Activated CD4-positive, alpha-beta memory T cell treated with anti-CD3 and anti-CD28 coated beads for 36 hours (primary cell): ENCODE data around the gene SOX6. TPM values are rescaled to one million over a fixed set of nuclear protein-coding genes. Genes with fewer than 3 reads are reported as not detected.
"Not testable (repeated sequence)": the region's sequence is repeated elsewhere in the genome, so short reads cannot be mapped to it uniquely, and the experiment has no call there.

Experiments used
- CTCF ChIA-PET: fragments of 350-600 bp; sonication (Branson Sonifier 250); formaldehyde crosslinking; loops from one replicate; lab custom pipeline; 2021; ENCODE audit warnings: antibody characterized with exemption, inconsistent platforms; lab: Charles Lee
- POLR2A ChIA-PET: fragments of 350-600 bp; sonication (Branson Sonifier 250); formaldehyde crosslinking; loops from one replicate; lab custom pipeline; 2021; ENCODE audit warnings: antibody characterized with exemption; lab: Charles Lee
- DNase-seq: peaks from one replicate; pipeline ENCODE4 v3.0.0-alpha.2; 2020
- H3K27ac Mint-ChIP-seq: one replicate; pipeline ENCODE4 v1.8.0; 2021; ENCODE audit warnings: mixed read lengths
- H3K27me3 Mint-ChIP-seq: one replicate; pipeline ENCODE4 v1.8.0; 2021; ENCODE audit warnings: mixed read lengths
- H3K36me3 Mint-ChIP-seq: one replicate; pipeline ENCODE4 v1.8.0; 2021; ENCODE audit warnings: mixed read lengths
- H3K4me1 Mint-ChIP-seq: one replicate; pipeline ENCODE4 v1.8.0; 2021; ENCODE audit warnings: low read depth, mixed read lengths
- H3K4me3 Mint-ChIP-seq: one replicate; pipeline ENCODE4 v1.8.0; 2021; ENCODE audit warnings: mild to moderate bottlenecking, mixed read lengths
- H3K9me3 Mint-ChIP-seq: one replicate; pipeline ENCODE4 v1.8.0; 2021; ENCODE audit warnings: mixed read lengths
- intact Hi-C: fragments of 100-400 bp; cut with micrococcal nuclease; formaldehyde crosslinking; loops from one replicate; pipeline ENCODE4 v1.15.1; 2023
- total RNA-seq, 2 experiments: library from RNA; stranded (reverse); gene quantifications; one replicate each; pipeline ENCODE4 v1.2.3, GENCODE V29; 2021

The SOX6 gene
- total RNA-seq, result not detected

DNA sequence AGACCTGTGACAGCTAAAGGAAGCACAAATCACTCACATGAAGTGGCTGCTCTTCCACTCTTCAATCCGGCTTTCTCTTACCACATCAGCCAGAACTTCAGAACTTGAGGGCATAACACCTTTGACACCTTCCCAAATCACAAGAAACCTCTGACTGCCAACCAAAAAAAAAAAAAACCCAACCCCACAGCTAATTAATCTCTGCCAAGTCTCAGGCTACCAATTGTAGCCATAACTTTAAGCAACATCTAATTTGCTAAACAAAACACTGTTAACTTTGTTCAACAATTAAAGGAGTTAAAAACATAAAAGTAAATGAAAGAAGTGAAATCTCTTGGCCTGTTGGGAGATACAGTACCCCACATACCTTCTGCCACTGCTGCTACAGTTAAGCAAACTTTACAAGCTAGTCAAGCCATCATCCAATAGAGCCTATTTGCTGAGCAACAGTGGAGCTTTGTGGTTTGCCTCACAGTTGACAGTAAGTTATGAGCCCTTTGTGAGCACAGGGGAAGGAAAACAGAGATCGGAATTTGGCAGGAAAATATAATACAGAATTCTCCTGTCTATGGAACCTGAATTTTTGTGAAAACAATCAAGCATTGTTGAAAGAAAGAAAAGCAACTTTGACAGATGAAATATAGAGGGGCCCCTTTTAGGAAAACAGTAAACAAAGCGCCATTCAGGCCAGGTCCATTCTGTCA lies at the start of gene SOX6:
SOX6 (minus strand) TSS at position 490 of the 704 bp plus-strand sequence. CDS start 15,298 bp downstream, outside the sequence.
- no peak for DNase-seq
- H3K4me1 Mint-ChIP-seq, result no peaks in the 10 kb centered on the region
- peaks cover 3% of the 10 kb centered on the region for H3K9me3 Mint-ChIP-seq
- CTCF ChIA-PET, result no interaction called here
- intact Hi-C loops, result no loop called here
- POLR2A ChIA-PET, result no interaction called here
- no peak within 1 kb of the TSS for H3K27ac Mint-ChIP-seq
- no peaks in the 10 kb centered on the region for H3K27me3 Mint-ChIP-seq
- H3K4me3 Mint-ChIP-seq, result no peak within 1 kb of the TSS
- no peaks in the 10 kb centered on the region for H3K36me3 Mint-ChIP-seq

DNA sequence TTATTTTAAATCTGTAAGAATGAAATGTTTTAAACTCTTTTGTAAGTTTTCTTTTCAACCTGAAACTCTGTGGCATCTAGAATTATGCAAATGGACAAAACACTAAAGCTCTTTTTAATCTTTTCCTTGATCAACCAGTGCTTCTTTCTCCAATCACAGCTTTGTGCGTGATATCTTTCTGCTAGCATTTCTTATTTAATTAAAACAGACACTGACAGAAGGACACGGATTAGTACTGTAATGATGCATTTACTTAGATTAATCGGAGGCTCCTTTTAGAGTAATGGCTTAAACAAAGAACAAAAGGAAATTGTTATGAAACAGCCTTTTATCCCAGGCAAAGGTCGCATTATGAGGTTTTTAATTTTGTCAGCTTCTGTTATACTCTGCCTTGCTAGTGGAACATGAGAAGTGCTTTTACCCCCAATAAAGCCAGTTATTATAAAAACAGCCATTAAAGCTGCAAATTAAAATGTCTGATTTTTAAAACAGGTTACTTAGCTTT lies 48.5 kb upstream of the SOX6 start:
- H3K27me3 Mint-ChIP-seq, result no peaks in the 10 kb centered on the region
- H3K9me3 Mint-ChIP-seq, result peaks cover 14% of the 10 kb centered on the region
- POLR2A ChIA-PET, result no interaction called here

DNA sequence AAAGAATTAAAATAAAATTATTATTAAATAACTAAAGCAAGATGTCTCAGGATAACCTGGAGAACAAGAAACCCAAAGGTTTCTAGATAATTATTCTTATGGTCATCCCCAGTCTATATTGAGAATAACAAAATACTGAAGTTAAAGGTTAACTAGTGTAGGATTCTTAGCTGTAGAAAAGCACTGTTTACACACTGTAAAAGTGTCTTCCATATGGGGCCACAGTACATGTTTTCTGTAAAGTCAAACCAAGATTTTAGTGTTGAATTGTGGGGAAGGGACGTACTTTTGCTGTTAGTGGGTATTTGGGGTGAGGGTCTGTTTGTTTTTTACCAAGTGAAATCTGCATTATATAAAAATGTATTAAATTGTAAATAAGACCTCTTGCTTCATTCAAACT lies 47.5 kb upstream of the SOX6 start:
- no peak for DNase-seq
- H3K27me3 Mint-ChIP-seq, result no peaks in the 10 kb centered on the region
- H3K27ac Mint-ChIP-seq, result no peak overlapping the region
- H3K4me1 Mint-ChIP-seq, result no peaks in the 10 kb centered on the region
- H3K36me3 Mint-ChIP-seq, result no peaks in the 10 kb centered on the region
- ChIA-PET CTCF (interaction anchor here (0.7 kb wide), 1 partner anchor 218 kb away, joined by 5 read pairs; no protein-coding TSS in a partner anchor), POLR2A (no interaction called here)
- H3K9me3 Mint-ChIP-seq, result peaks cover 14% of the 10 kb centered on the region
- intact Hi-C loops, result no loop called here
- H3K4me3 Mint-ChIP-seq, result no peak overlapping the region

More for the DNA sequence above, 48.5 kb upstream of the SOX6 start:
- H3K4me3 Mint-ChIP-seq, result no peak overlapping the region
- no peak for DNase-seq
- CTCF ChIA-PET, result no interaction called here
- no peaks in the 10 kb centered on the region for H3K36me3 Mint-ChIP-seq
- intact Hi-C loops, result no loop called here
- no peaks in the 10 kb centered on the region for H3K4me1 Mint-ChIP-seq
- H3K27ac Mint-ChIP-seq, result no peak overlapping the region

DNA sequence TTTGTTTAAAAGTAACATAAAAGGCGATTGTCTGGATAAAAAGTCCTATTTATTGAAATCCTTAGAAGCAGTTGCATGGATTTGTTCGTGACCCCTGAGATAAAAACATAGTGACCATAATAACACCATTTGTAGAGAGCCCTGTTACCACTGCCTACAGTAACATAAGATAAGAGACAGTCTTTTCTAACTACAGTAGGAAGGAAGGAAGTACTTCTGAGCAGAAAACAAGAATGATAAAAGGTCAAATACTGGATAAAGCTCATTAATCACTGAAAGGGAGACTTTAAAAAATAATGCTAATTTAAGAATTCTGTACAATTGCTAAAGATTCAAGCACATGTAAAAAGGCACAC lies 47.1 kb upstream of the SOX6 start:
- Mint-ChIP-seq H3K9me3 (peaks cover 14% of the 10 kb centered on the region), H3K4me3 (no peak overlapping the region), H3K27ac (no peak overlapping the region), H3K4me1 (no peaks in the 10 kb centered on the region), H3K36me3 (no peaks in the 10 kb centered on the region), H3K27me3 (no peaks in the 10 kb centered on the region)
- CTCF ChIA-PET, result interaction anchor here (0.7 kb wide), 1 partner anchor 218 kb away, joined by 5 read pairs; no protein-coding TSS in a partner anchor
- intact Hi-C loops, result no loop called here
- DNase-seq, result no peak
- POLR2A ChIA-PET, result no interaction called here

DNA sequence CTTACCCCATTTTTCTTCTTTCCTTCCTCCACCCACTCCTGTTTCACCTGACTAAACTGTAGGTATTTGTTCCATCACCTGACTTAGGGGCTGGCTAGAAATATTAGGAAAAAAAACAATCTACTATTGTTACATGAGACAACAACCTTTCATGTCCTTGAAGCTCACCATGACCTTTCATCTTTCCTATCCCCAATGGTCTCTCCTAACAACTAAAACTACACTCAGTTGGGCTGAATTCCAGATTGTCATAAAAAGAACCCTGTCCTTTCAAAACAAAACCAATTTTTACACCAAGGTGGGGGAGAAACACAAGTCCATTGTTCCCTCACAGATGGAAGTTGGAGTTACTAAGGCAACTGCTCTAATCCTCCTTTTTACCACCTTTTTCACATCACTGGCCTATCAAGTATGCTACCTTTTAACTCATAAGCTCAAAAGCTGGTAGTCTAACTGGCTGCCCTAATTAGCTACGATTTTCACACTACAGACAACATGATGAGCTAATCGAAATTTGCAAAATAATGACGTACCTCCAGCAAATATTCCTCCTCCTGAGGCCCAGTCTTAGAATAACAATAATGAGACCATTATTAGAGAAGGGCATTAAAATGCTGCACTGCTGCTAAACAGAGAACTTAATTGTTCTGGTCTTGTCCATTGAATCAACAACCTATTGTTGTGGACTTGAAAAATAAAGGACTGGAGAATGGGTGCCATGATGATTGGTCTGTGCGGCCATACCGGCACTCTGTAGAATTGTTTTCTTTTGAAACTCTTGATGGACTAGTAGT lies 46.5 kb upstream of the SOX6 start:
- Mint-ChIP-seq H3K4me1 (no peaks in the 10 kb centered on the region), H3K9me3 (peaks cover 12% of the 10 kb centered on the region), H3K27me3 (no peaks in the 10 kb centered on the region), H3K36me3 (no peaks in the 10 kb centered on the region), H3K27ac (no peak overlapping the region), H3K4me3 (no peak overlapping the region)
- intact Hi-C loops, result no loop called here
- POLR2A ChIA-PET, result no interaction called here
- CTCF ChIA-PET, result no interaction called here
- no peak for DNase-seq

DNA sequence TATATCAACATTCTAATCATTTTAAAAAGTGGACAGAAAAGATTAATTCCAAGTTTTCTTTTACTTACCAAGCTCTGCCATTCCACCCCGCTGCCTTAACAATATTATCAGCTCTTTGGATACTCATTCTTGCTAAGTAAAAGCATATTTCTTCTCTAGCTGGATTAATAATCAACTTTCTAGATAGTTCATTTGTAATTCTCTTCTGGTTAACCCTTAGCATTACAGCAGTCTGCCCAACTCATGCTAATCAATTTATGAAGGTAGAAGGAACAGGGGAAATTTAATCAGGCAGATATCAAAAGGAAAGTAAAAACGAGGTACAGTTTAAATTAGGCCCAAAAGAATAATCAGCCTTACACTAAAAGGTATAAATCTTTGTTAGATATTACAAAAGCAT lies 41.0 kb upstream of the SOX6 start:
- H3K27me3 Mint-ChIP-seq, result no peaks in the 10 kb centered on the region
- peaks cover 6% of the 10 kb centered on the region for H3K9me3 Mint-ChIP-seq

DNA sequence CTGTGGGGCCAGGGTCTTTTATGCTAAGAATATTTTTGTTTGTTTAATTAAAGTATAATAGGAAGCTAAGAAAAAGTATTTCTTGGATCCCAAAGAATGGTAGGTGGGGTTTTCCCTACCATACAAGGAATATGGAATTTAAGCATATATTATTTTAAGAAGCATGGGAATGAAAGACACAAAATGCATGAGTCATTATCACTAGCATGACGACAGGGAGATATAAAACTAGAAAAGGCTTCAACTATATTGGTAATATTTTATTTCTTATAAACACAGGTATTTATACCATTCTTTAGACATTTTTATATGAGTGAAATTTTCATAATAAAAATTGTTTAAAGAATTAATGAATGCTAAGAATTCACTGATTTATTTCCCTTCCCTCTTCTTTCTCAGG lies 39.3 kb upstream of the SOX6 start:
- no peaks in the 10 kb centered on the region for H3K4me1 Mint-ChIP-seq
- H3K36me3 Mint-ChIP-seq, result no peaks in the 10 kb centered on the region
- peaks cover 8% of the 10 kb centered on the region for H3K9me3 Mint-ChIP-seq
- H3K4me3 Mint-ChIP-seq, result no peak overlapping the region
- no peaks in the 10 kb centered on the region for H3K27me3 Mint-ChIP-seq
- DNase-seq, result no peak
- ChIA-PET CTCF (interaction anchor here (0.7 kb wide), 1 partner anchor 748 kb away, joined by 3 read pairs; no protein-coding TSS in a partner anchor), POLR2A (no interaction called here)
- intact Hi-C loops, result no loop called here
- H3K27ac Mint-ChIP-seq, result no peak overlapping the region

More for the DNA sequence above, 41.0 kb upstream of the SOX6 start:
- ChIA-PET CTCF (no interaction called here), POLR2A (no interaction called here)
- Mint-ChIP-seq H3K27ac (no peak overlapping the region), H3K4me3 (no peak overlapping the region), H3K4me1 (no peaks in the 10 kb centered on the region), H3K36me3 (no peaks in the 10 kb centered on the region)
- no peak for DNase-seq
- intact Hi-C loops, result no loop called here

DNA sequence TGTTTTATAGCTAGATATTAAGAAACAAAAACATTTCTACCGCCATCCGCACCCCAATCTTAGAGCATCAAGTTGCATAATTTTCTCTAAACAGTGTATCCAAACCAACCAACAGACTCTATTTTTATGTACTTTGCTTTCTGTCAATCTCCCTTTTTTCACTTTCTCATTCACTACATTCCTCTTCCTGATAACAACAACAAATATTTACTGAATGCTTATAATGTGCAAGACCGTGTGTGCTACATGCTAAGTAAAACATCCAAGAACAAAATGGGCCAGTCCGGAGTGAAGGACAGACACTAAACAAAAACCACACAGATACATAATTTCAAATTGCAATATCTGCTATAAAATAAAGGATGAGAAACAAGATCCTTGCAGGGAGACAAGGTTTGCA lies 38.6 kb upstream of the SOX6 start:
- DNase-seq, result no peak
- ChIA-PET CTCF (interaction anchor here (0.7 kb wide), 1 partner anchor 747 kb away, joined by 3 read pairs; no protein-coding TSS in a partner anchor), POLR2A (no interaction called here)
- Mint-ChIP-seq H3K36me3 (no peaks in the 10 kb centered on the region), H3K27me3 (no peaks in the 10 kb centered on the region), H3K9me3 (peaks cover 14% of the 10 kb centered on the region), H3K4me3 (no peak overlapping the region), H3K27ac (no peak overlapping the region), H3K4me1 (no peaks in the 10 kb centered on the region)
- intact Hi-C loops, result no loop called here

DNA sequence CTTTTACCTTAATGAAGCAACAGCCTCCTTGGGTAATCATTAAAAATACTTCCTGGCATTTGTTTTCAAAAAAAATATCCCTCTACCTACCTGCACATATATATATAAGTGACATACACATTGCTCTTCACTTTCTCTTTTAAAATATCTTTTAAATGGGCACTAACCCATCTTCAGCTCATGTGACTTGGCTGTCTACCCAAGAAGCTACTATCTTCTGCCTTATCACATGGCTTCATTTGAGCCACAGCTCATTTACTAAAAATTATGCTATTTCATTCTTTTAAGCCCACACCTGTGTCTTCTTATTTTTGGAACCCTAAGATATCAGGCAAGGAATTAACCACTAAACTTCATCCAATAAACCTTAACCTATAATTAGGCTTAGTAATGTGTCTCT lies 37.0 kb upstream of the SOX6 start:
- ChIA-PET CTCF (no interaction called here), POLR2A (no interaction called here)
- no peak for DNase-seq
- Mint-ChIP-seq H3K27ac (no peak overlapping the region), H3K27me3 (no peaks in the 10 kb centered on the region), H3K4me1 (no peaks in the 10 kb centered on the region), H3K36me3 (no peaks in the 10 kb centered on the region), H3K4me3 (no peak overlapping the region), H3K9me3 (peaks cover 13% of the 10 kb centered on the region)
- intact Hi-C loops, result no loop called here

DNA sequence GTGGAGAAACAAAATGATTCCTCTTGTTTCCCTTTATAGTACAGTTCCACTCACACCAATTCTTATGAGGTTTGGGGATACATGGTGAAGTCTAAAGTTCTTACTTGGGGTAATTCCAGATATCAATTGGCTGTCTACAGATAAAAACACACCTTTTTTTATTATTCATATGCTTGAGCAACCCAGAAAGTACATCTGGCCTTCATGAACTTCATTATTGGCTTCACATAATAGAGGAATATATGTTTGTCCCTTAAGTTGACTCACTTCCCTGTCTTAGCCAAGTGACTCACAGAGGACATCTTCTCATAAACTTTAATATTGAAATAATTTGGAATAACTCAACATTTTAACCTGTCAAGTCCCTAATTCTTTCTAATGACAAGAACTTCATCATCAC lies 36.3 kb upstream of the SOX6 start:
- Mint-ChIP-seq H3K4me1 (no peaks in the 10 kb centered on the region), H3K27me3 (no peaks in the 10 kb centered on the region), H3K4me3 (no peak overlapping the region), H3K36me3 (no peaks in the 10 kb centered on the region), H3K27ac (no peak overlapping the region), H3K9me3 (peaks cover 13% of the 10 kb centered on the region)
- CTCF ChIA-PET, result no interaction called here
- intact Hi-C loops, result no loop called here
- DNase-seq, result no peak
- POLR2A ChIA-PET, result no interaction called here

DNA sequence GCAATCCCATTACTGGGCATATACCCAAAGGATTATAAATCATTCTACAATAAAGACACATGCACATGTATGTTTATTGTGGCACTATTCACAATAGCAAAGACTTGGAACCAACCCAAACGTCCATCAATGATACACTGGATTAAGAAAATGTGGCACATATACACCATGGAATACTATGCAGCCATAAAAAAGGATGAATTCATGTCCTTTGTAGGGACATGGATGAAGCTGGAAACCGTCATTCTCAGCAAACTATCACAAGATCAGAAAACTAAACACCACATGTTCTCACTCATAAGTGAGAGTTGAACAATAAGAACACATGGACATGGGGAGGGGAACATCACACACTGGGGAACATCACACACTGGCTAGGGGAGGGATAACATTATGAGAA lies 34.5 kb upstream of the SOX6 start:
- H3K4me1 Mint-ChIP-seq, H3K27ac Mint-ChIP-seq, CTCF ChIA-PET, H3K4me3 Mint-ChIP-seq, DNase-seq, intact Hi-C loops, H3K27me3 Mint-ChIP-seq, H3K36me3 Mint-ChIP-seq, POLR2A ChIA-PET: not testable (repeated sequence)
- H3K9me3 Mint-ChIP-seq, result peaks cover 12% of the 10 kb centered on the region

DNA sequence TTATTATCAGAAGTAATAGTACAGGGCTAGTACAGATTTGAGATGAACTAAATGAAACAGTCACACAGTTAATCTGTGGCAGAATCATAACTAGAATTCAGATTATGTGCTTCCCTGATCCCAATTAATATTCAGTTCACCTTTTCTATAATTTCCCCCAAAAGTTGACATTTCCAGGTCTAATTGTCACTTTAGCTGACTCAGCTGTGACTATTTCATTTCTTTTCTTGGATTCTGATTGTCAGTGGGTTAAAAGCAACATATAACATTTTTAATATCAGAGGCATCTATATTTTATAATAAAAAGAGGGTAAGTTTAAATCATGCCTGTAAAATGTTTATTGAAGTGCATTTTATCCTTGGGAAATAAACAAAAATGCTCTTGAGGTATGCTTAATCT lies 28.8 kb upstream of the SOX6 start:
- no peak overlapping the region for H3K4me3 Mint-ChIP-seq
- H3K27ac Mint-ChIP-seq, result no peak overlapping the region
- no peaks in the 10 kb centered on the region for H3K4me1 Mint-ChIP-seq
- H3K9me3 Mint-ChIP-seq, result peaks cover 5% of the 10 kb centered on the region
- CTCF ChIA-PET, result interaction anchor here (0.5 kb wide), 1 partner anchor 260 kb away, joined by 3 read pairs; no protein-coding TSS in a partner anchor
- intact Hi-C loops, result no loop called here
- DNase-seq, result no peak
- H3K27me3 Mint-ChIP-seq, result no peaks in the 10 kb centered on the region
- no peaks in the 10 kb centered on the region for H3K36me3 Mint-ChIP-seq
- POLR2A ChIA-PET, result no interaction called here
